Parathyroid adenoma (tissue), 2 donors: ENCODE results near the gene CLN5.

Experiments
- H2AFZ ChIP-seq: fragments of 300-600 bp; sonication (generic); one replicate; pipeline ENCODE4 v1.7.0; 2017; ENCODE audit warnings: antibody characterized with exemption, mild to moderate bottlenecking
- H3K27ac ChIP-seq: fragments of 300-600 bp; sonication (generic); one replicate; pipeline ENCODE4 v1.7.0; 2017
- H3K27me3 ChIP-seq: fragments of 300-600 bp; sonication (generic); one replicate; pipeline ENCODE4 v1.7.0; 2017; ENCODE audit warnings: low read length; ENCODE audit not compliant: control insufficient read depth, insufficient read depth
- H3K36me3 ChIP-seq: fragments of 300-600 bp; sonication (generic); one replicate; pipeline ENCODE4 v1.7.0; 2017; ENCODE audit warnings: low read length; ENCODE audit not compliant: control insufficient read depth, insufficient read depth
- H3K4me1 ChIP-seq: fragments of 300-600 bp; sonication (generic); one replicate; pipeline ENCODE4 v1.7.0; 2017; ENCODE audit warnings: control low read depth
- H3K4me2 ChIP-seq: fragments of 300-600 bp; sonication (generic); one replicate; pipeline ENCODE4 v1.7.0; 2017; ENCODE audit warnings: low read length
- H3K4me3 ChIP-seq: fragments of 300-600 bp; sonication (generic); one replicate; pipeline ENCODE4 v1.7.0; 2017; ENCODE audit warnings: low read depth, low read length
- H3K79me2 ChIP-seq: fragments of 300-600 bp; sonication (generic); one replicate; pipeline ENCODE4 v1.7.0; 2017; ENCODE audit warnings: control low read depth
- H3K9ac ChIP-seq: fragments of 300-600 bp; sonication (generic); one replicate; pipeline ENCODE4 v1.7.0; 2017; ENCODE audit warnings: mild to moderate bottlenecking
- H3K9me3 ChIP-seq: fragments of 300-600 bp; sonication (generic); one replicate; pipeline ENCODE4 v1.7.0; 2017; ENCODE audit warnings: low read length; ENCODE audit not compliant: control insufficient read depth
- CTCF ChIP-seq: fragments of 300-600 bp; sonication (generic); IDR thresholded peaks from one replicate; pipeline ENCODE4 v1.7.0; 2017; ENCODE audit warnings: antibody characterized with exemption, mild to moderate bottlenecking
- donor health status: primary hyperparathyroidism.

CLN5 gene

GRCh38 chr13:76993473-76993872, 1.6 kb downstream of the CLN5 start:
- Histone ChIP-seq H3K79me2 (no peaks in the 10 kb centered on the region), H3K36me3 (no peaks in the 10 kb centered on the region), H3K27ac (no peak overlapping the region), H3K4me1 (no peaks in the 10 kb centered on the region), H3K9ac (no peak overlapping the region), H2AFZ (no peak overlapping the region), H3K4me2 (peak overlapping the region; percentile 85), H3K9me3 (no peaks in the 10 kb centered on the region), H3K4me3 (peak overlapping the region; percentile 80), H3K27me3 (no peaks in the 10 kb centered on the region)
- TF ChIP-seq CTCF = no peak

GRCh38 chr13:76994281-76994680, 2.4 kb downstream of the CLN5 start:
- no peak for TF ChIP-seq CTCF
- Histone ChIP-seq H3K27ac (no peak overlapping the region), H3K9ac (no peak overlapping the region)

GRCh38 chr13:77000475-77000874, 8.6 kb downstream of the CLN5 start:
- no peak for TF ChIP-seq CTCF
- Histone ChIP-seq H3K4me2 (no peak overlapping the region), H3K27ac (no peak overlapping the region), H3K36me3 (no peaks in the 10 kb centered on the region), H2AFZ (no peak overlapping the region), H3K9ac (no peak overlapping the region), H3K79me2 (no peaks in the 10 kb centered on the region), H3K4me1 (no peaks in the 10 kb centered on the region), H3K27me3 (no peaks in the 10 kb centered on the region), H3K4me3 (no peak overlapping the region), H3K9me3 (no peaks in the 10 kb centered on the region)

More at GRCh38 chr13:76994281-76994680, 2.4 kb downstream of the CLN5 start:
- Histone ChIP-seq H3K36me3 (no peaks in the 10 kb centered on the region), H3K4me2 (no peak overlapping the region), H3K27me3 (no peaks in the 10 kb centered on the region), H2AFZ (no peak overlapping the region), H3K4me1 (no peaks in the 10 kb centered on the region), H3K9me3 (no peaks in the 10 kb centered on the region), H3K4me3 (no peak overlapping the region), H3K79me2 (no peaks in the 10 kb centered on the region)

- no peak for TF ChIP-seq CTCF
- no peaks in the 10 kb centered on the region for H3K36me3 ChIP-seq
Observed at GRCh38 chr13:77001540-77001939, 9.7 kb downstream of the CLN5 start.

GRCh38 chr13:77001963-77002587, 10.2 kb downstream of the CLN5 start:
- no peak overlapping the region for H2AFZ ChIP-seq

More at GRCh38 chr13:77001540-77001939, 9.7 kb downstream of the CLN5 start:
- Histone ChIP-seq H3K9me3 (no peaks in the 10 kb centered on the region), H3K4me1 (no peaks in the 10 kb centered on the region), H3K27ac (no peak overlapping the region), H3K4me3 (no peak overlapping the region), H3K4me2 (peak overlapping the region; percentile 23), H3K27me3 (no peaks in the 10 kb centered on the region), H3K79me2 (no peaks in the 10 kb centered on the region), H2AFZ (no peak overlapping the region), H3K9ac (no peak overlapping the region)

More at GRCh38 chr13:77001963-77002587, 10.2 kb downstream of the CLN5 start:
- no peaks in the 10 kb centered on the region for H3K4me1 ChIP-seq
- H3K9ac ChIP-seq = no peak overlapping the region
- H3K79me2 ChIP-seq = no peaks in the 10 kb centered on the region
- H3K36me3 ChIP-seq = no peaks in the 10 kb centered on the region
- no peaks in the 10 kb centered on the region for H3K9me3 ChIP-seq
- TF ChIP-seq CTCF = no peak
- no peaks in the 10 kb centered on the region for H3K27me3 ChIP-seq
- H3K4me2 ChIP-seq = peak overlapping the region; percentile 23
- H3K27ac ChIP-seq = no peak overlapping the region
- no peak overlapping the region for H3K4me3 ChIP-seq
